ENCODE data around the gene ZBTB14. TPM values are rescaled to one million over a fixed set of nuclear protein-coding genes. Genes with fewer than 3 reads are reported as not detected.

ZBTB14 gene
- total and polyA plus RNA-seq, 4 donors = 2.2 to 6.9 (median 4.4) TPM

GRCh38 chr18:5302606-5303005 lies 7.1 kb upstream of the ZBTB14 start:
- DNase-seq (ENCODE audit: low spot score) = no peak
- Histone ChIP-seq H3K4me1 (ENCODE audit: control insufficient read depth in 4 of 4, insufficient read depth in 4 of 4, low read length in 3 of 4) (no peaks in the 10 kb centered on the region), H3K9ac (ENCODE audit: low read depth in 1 of 2, low read length in 2 of 2) (no peak overlapping the region), H3K27me3 (ENCODE audit: control insufficient read depth in 4 of 4, insufficient read depth in 4 of 4, low read length in 3 of 4) (no peaks in the 10 kb centered on the region), H3K4me3 (ENCODE audit: low read depth in 1 of 3, low read length in 3 of 3) (no peak overlapping the region), H3K27ac (ENCODE audit: low read depth in 1 of 2, low read length in 2 of 2) (no peak overlapping the region), H3K36me3 (ENCODE audit: control insufficient read depth in 4 of 4, insufficient read depth in 3 of 4, low read depth in 1 of 4, low read length in 3 of 4) (no peaks in the 10 kb centered on the region), H3K9me3 (ENCODE audit: control insufficient read depth in 4 of 4, low read length in 3 of 4) (no peaks in the 10 kb centered on the region)
- no peak for TF ChIP-seq ATF3 (IDR thresholded peaks at IDR 0.05)
- TF ChIP-seq RAD21 (IDR thresholded peaks at IDR 0.05) = no peak
- no peak for TF ChIP-seq YY1 (IDR thresholded peaks at IDR 0.05)
- TF ChIP-seq CTCF (IDR thresholded peaks at IDR 0.05; ENCODE audit: low read depth, low read length, missing input control) = no peak
- no peak for TF ChIP-seq REST (IDR thresholded peaks at IDR 0.05)
- no peak for TF ChIP-seq GABPA (IDR thresholded peaks at IDR 0.05 in 1 of 2, conservative IDR thresholded peaks at IDR 0.05 in 1 of 2)
- no peak for TF ChIP-seq HNF4A (conservative IDR thresholded peaks at IDR 0.05)
- TF ChIP-seq JUND (IDR thresholded peaks at IDR 0.05) = no peak
- TF ChIP-seq FOXA2 (IDR thresholded peaks at IDR 0.05) = no peak
- TF ChIP-seq TAF1 (conservative IDR thresholded peaks at IDR 0.05) = no peak
- TF ChIP-seq EGR1 (IDR thresholded peaks at IDR 0.05; ENCODE audit: low read depth in 2 of 2) = no peak
- WGBS = 79% methylated on average over 4 of the region's 4 CpGs

- H3K27me3 ChIP-seq (ENCODE audit: control insufficient read depth in 4 of 4, insufficient read depth in 4 of 4, low read length in 3 of 4) = no peaks in the 10 kb centered on the region
- no peak overlapping the region for H3K4me3 ChIP-seq (ENCODE audit: low read depth in 1 of 3, low read length in 3 of 3)
- no peaks in the 10 kb centered on the region for H3K36me3 ChIP-seq (ENCODE audit: control insufficient read depth in 4 of 4, insufficient read depth in 3 of 4, low read depth in 1 of 4, low read length in 3 of 4)
- H3K9ac ChIP-seq (ENCODE audit: low read depth in 1 of 2, low read length in 2 of 2) = no peak overlapping the region
- peaks cover 0 to 9% (median 2%) of the 10 kb centered on the region in 4 donors for H3K4me1 ChIP-seq (ENCODE audit: control insufficient read depth in 4 of 4, insufficient read depth in 4 of 4, low read length in 3 of 4)
- H3K9me3 ChIP-seq (ENCODE audit: control insufficient read depth in 4 of 4, low read length in 3 of 4) = no peaks in the 10 kb centered on the region
- no peak overlapping the region for H3K27ac ChIP-seq (ENCODE audit: low read depth in 1 of 2, low read length in 2 of 2)
- no peak for DNase-seq (ENCODE audit: low spot score)
- 80% methylated on average over 4 of the region's 4 CpGs for WGBS
- no peak for TF ChIP-seq ATF3 (IDR thresholded peaks at IDR 0.05)
- TF ChIP-seq FOXA1 (IDR thresholded peaks at IDR 0.05) = no peak
- no peak for TF ChIP-seq MAX (IDR thresholded peaks at IDR 0.05)
- no peak for TF ChIP-seq SP1 (IDR thresholded peaks at IDR 0.05)
- TF ChIP-seq REST (IDR thresholded peaks at IDR 0.05) = no peak
Observed at GRCh38 chr18:5300476-5301010, 5.0 kb upstream of the ZBTB14 start.
